Embryonic facial prominence (tissue), 1 donor: ENCODE measurements around the gene RGS3.

ENCODE experiments used
- DNase-seq: peaks from one replicate; pipeline ENCODE4 v3.0.0-alpha.2; 2016; ENCODE audit errors: extremely low spot score

The RGS3 gene

DNA sequence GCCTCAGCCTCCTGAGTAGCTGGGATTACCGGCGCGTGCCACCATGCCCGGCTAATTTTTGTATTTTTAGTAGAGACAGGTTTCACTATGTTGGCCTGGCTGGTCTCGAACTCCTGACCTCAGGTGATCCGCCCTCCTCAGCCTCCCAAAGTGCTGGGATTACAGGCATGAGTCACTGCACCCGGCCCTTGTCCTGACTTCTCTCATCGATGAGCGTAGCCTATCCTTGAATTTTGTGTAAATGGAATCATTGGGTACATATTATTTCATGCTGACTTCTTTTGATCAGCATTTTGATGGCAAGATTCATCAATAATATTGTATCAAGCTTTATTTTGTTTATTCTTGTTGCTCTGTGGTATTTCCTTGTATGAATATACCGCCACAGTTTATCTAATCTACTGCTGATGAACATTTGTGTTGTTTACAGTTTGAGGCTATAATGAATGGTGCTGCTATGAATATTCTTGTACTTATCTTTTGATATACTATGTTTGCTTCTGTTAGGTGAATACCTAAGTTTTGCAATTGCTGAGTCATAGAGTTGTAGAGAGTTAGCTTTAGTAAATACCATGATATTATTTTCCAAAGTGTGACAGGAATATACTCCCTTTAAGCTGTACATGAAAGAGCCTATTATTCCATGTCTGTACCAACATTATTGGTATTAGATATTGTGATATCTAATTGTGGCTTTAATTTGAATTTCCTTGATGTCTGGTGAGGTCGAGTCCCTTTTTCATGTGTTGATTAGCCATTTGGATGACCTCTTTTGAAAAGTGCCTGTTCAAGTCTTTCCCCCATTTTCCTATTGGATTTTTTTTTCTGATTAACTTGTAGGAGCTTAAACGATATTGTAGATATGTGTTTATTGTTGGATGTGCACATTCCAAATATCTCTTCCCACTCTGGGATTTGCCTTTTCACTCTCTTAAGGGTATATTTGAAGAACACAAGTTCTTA, 107.5 kb downstream of the RGS3 start:
- DNase-seq: no peak

DNA sequence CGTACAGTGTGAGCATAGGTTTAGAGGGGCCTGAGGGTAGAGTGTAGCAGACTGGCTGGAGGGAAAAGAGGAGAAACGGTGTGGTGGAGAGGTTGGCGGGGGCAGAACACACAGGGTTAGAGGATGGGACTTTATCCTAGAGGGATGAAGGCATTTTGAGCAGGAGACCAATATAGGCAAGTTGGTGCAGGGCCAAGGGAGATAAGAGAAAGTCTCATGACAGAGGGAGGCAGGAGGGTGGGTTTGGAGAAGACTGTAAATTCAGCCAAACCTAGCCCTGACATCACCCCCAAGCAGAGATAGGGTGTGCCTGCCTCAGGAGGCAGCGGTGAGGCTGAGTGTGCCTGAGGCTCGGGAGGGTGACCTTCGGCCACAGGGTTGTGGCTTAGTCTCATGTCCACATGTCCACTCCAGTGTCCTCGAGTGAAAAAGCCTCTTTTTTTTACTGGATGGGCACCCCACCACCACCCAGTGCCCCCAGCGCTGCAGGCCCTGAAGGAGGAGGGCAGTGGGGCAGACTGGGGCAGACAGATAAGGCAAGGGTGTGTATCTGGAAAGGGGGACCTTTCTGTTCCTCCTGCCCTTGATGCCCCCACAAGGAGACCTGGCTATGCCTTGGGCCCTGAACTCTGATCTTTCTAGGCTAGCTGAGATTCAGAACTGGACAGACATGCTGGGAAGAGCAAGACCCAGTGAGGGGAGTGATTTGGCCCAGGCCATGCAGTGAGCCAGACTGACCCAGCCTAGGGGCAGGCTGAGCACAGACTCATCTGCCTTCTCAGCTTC, 108.7 kb downstream of the RGS3 start:
- DNase-seq: no peak

DNA sequence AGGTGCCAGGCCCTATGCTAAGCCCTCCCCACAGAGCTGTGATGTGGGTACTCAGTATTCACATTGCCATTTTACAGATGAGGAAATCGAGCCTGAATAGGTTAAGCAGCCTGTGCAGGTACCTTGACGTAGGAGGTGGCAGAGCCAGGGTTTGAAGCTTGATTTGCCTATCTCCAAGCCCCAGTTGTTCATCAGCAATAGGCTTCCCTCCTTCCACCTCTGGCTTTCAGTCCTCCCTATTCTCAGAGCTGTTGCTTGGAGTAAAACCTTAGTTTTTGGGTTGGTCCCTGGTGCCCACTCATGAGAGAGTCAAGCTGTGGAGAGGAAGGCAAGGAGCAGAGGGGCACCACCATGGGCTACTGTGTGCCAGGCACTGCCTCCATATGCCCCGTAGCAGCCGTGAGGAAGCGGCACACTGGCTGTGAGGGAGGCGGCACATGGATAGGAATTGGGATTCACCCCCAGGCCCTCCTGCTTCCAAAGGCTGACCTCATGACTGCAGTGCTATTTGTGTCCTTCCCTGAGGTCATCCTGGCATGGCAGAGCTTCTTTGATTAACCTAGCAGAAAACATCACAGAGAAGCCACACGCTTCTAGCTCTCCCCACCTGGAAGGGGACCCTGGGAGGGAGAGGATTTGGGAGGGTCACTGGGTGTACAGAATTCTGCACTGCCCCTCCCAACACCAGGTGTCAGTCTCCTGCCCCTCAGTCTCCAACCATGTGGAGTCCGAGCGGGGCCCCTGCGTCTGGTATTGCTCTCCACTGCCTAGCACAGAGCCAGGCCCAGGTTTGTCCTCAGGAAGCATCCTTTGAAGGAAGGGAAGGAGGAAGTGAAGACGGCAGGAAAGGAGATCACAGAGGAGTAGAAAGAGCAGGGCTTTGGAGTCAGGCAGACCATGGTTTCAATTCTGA, 109.8 kb downstream of the RGS3 start:
- DNase-seq: no peak

DNA sequence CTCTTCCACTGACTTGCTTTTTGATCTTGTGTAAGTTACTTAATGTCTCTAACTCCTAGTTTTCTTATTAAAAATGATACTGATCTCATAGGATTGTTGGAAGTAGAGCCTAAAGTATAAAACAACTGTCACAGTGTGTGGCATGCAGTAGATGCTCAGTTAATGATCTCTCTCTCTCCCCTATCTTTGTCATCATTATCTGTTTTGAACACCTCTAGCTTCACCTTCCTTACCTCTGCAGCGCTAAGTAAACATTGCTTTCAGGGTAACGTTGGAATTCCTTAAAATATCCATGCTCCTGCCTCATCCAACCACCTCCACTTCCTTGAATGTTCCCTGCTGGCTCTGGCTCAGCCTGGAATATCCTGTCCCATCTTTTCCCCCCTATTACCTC, 110.4 kb downstream of the RGS3 start:
- no peak for DNase-seq

DNA sequence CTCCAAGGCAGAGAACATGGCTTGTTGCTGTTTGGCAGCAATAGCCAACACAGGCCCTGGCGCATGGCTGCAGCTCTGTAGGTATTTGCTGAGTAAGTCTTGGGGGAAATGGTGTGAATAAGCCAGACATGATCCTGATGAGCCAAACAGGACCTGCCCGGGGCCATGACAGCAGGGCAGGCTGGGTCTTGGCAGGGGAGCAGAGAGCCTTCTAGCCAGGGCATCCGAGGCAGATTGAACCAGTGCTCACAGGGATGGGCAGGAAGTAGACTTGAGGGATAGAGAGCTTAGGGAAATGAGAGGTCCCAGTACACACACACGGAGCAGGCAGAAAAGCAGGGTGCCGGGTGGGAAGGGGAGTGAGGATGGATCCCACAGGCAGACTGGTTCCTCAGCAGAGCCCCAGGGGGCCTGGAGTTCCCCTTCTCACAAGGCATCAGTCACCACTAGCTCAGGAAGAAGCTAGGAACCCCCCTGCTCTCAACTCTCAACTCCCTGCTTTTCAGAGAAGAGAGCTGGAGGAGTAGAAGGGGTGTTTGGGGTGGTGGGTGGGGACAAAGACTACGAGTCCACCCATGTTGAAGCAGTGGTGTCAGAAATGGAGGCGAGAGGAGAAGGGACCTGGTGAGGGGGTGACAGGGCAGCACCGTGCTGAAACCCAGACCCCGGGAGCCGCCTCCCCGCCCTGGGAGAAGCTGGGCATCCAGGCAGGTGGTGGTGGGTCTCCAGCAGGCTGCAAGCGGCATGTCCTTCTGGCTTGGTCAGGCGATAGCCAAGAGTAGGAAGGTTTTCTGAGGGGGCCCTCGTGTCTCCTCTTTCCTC, 111.1 kb downstream of the RGS3 start:
- DNase-seq: no peak

DNA sequence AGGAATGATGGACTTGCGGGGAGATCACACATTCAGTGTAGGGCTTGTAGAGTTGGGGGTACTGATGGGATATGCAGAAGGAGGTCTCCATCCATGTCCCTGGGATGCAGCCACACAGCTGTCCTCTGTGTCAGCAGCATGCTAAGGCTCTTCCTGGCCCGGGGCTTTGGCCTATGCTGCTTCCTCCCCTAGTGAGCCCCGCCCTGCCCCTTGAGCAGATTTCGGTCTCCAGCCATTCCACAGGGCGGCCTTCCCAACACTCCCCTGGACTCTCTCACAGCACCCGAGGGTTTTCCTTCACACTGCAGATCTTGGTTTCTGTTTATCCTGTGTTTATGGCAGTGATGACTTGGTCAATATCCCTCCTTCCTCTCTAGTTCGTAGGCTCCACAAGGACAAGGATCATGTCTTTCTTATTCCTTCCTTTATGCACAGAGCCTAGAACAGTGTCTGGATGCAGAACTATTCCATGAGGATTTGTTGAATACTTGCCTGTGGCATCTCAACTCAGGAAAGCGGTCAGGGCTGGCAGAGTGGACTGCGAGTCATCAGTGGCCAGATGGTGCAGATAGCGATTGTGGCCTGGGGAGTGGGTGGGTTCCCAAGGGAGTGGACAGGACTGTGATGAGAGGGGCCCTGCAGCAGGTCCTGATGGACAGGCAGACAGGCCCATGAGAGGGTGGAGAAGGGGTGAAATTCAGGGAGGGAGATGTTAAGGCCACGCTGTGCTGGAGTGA, 114.2 kb downstream of the RGS3 start:
- no peak for DNase-seq

DNA sequence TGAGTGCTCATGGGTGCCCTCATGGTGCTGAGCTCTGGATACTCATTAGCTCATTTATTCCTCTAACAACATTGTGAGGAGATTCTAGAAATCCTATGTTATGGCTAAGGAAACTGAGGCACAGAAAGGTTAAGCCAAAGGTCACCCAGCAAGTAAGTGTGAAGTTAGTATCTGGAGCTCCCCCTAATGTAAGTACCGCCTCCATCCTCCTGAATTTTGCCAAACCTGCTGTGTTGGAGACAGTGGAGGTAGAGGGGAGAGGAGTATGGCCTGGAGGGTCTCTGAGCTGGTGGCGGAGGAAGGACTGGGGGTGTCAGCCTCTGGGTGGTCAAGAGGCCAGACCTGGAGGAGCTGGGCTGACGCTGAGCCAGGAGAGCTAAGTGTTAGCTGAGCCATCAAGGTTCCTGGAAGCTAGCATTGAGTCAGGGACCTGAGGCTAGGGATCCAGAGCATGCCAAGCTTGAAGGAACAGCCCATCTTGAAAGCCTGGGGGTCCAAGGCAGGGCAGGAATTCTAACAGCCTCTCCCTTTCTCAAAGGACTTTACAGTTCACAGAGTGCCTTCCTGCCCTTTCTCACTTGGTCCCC, 114.8 kb downstream of the RGS3 start:
- no peak for DNase-seq

DNA sequence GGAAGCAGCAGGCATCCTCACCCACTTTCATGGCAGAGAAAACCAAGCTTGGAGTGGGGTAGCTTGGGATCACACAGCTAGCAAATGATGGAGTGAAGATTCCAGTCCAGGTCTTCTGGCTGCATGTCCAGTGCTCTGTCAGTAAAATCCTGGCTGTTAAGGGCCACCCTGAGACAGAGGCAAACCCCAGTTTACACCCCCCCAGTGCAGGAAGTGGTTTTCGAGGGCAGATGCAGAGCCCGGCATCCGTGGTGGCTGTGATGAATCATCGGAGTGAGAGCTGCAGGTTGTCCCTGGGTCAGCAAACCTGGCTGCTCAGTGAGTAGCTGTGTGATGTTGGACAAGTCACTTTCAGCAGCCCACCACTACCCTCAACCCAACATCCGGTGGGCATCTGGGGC, 115.4 kb downstream of the RGS3 start:
- no peak for DNase-seq

DNA sequence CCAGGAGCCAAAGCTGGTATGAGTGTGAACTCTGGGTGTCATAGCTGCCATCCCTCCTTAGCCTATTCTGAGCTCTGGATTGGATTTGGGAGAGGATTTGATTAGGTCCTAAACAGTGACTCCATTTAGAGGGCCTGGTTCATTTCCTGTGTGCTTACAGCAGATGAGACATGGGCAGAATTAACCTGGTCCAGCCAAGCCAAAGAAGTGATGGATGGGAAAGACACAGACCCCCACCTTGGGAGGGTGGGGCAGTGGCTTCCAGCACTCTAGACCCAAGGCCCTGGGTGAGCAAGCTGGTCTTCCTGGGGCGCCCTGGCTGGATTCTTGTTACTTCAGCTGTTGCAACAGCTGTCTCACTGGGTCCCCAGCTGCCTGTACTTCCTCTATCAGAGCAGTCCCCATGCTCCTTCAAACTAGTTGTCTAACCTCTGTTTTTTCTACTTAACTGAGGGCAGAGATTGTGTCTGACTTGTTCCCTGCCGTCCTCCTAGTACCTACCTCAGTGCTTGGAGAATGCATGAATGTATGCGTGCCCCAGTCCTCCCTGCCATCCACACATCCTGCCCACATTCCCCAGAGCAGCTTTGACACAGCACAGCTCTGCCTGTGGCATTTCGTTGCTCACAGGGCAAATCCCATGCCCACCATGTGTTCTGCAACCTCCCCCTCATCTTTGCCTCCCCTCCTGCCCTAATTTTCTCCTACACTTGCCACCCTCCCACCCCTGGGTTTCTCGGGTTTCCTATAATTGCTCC, 115.9 kb downstream of the RGS3 start:
- DNase-seq: no peak

DNA sequence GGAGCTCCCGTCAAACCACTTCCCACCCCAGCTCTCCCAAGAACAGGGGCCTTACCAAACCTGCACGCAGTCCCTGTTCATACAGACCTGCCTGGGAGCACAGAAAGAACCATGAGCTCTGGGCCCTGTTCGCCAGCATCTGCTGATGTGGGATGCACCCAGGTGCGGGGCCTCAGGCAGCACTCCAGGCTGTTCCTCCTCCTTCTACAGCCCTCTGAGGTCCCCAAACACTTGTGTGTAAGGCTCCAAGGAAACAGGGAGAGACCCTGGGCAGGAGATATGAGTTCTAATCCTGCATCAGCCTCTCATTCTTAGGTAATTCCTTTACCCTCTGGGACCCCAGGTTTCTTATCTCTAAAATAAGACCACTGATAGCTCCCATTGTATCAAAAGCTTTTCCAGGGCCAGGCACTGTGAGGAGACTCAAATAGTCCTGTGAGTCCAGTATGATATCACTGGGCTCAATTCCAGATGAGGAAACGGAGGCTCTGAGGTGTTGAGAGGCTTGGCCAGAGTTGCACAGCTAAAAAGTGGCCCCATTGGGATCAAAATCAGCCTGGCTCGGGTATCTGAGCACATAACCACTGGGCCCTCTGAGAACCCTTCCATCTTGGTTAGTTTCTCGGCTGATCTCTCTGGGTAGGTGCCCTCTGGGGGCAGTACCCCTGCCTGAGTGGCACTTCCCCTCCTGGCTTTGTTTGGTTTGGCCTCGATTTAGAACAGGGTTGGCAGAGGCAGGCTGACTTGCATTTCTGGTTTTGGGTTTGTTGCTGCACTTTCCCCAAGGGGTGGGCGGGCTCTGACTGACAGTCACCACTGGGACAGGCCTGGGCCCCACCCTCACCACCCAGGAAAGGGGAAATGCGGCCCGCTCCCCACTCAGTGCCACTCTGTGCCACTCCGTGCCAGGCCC, 116.8 kb downstream of the RGS3 start:
- DNase-seq: no peak

DNA sequence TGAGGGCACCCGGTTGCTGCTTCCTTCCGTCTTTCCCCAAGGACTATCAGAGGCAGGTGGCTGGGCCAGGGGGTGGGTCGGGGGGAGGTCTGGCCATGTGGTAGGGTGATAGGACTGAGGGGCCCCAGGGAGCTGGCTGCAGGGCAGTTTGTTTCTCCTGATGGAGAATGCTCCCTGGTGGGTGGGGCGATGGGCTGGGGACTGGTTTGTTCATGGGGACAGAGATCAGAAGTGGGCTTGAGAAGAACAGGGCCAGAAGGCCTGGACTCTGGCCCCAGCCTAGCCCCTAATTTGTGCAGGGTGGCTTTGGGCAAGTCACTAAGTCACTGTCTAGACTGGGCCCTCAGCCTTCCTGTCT, 117.4 kb downstream of the RGS3 start:
- DNase-seq: no peak

DNA sequence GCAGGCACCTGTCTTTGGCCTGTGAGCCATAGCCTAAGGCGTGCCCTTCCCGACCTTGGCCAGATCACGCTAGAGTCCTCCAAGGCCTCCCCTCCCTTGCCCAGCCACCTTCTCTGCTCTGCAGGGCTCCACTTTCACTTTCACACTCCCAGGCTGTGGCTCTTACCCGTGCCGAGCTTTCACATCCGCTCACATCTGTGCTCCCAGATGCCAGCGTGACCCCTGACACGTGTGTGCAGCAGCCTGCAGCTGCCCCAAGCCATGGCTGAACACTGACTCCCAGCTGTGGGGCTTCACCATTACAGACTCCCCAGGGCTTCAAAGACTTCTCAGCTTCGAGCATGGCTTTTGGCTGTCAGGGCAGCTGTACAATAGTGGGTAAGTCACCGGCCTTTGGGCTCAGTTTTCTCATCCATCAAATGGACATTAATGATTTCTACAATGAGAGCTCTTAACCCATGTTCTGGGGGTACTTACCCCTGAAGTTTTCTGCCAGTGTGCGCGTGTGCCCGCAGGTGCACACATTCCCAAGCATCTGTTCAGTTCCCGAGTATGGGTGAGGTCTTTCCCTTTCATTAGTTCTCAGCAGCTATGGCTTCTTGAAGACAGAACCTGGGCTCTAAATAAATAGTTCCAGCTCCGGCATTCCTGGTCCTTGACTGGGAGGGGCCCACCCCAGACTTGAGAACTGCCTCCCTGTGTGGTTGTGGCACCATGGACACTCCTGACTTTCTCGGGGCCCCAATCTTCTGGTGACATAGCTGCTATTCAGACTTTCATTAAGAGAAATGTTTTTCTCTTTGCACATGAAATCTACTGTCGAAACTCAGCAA, 118.6 kb downstream of the RGS3 start:
- DNase-seq: no peak

DNA sequence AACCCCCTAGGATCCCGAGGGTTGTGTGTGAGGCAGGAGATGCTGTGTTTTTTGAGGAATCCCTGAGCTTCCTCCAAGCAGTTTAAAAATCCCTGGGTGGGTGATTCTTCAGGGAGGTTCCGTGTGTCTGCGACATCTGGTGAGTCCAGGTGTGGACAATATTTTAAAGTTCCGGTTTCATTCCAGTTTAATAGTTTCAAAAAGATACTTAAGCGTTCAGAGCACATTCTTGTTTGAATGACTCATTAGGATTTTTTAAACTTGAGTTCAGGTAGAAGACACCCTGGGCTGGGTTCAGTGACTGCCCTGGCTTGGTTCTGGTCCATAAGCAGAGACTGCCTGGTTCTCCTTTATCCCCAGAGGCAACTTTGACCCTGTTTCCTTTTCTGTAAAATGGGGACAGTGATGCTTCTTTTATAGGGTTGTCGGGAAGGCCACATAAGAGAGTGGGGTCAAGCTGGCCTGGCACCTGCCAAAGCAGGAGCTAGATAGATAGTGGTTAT, 119.2 kb downstream of the RGS3 start:
- DNase-seq: no peak

DNA sequence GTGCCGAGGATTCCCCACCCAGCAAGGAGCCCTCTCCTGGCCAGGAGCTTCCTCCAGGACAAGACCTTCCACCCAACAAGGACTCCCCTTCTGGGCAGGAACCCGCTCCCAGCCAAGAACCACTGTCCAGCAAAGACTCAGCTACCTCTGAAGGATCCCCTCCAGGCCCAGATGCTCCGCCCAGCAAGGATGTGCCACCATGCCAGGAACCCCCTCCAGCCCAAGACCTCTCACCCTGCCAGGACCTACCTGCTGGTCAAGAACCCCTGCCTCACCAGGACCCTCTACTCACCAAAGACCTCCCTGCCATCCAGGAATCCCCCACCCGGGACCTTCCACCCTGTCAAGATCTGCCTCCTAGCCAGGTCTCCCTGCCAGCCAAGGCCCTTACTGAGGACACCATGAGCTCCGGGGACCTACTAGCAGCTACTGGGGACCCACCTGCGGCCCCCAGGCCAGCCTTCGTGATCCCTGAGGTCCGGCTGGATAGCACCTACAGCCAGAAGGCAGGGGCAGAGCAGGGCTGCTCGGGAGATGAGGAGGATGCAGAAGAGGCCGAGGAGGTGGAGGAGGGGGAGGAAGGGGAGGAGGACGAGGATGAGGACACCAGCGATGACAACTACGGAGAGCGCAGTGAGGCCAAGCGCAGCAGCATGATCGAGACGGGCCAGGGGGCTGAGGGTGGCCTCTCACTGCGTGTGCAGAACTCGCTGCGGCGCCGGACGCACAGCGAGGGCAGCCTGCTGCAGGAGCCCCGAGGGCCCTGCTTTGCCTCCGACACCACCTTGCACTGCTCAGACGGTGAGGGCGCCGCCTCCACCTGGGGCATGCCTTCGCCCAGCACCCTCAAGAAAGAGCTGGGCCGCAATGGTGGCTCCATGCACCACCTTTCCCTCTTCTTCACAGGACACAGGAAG, 120.2 kb downstream of the RGS3 start:
- DNase-seq: no peak

DNA sequence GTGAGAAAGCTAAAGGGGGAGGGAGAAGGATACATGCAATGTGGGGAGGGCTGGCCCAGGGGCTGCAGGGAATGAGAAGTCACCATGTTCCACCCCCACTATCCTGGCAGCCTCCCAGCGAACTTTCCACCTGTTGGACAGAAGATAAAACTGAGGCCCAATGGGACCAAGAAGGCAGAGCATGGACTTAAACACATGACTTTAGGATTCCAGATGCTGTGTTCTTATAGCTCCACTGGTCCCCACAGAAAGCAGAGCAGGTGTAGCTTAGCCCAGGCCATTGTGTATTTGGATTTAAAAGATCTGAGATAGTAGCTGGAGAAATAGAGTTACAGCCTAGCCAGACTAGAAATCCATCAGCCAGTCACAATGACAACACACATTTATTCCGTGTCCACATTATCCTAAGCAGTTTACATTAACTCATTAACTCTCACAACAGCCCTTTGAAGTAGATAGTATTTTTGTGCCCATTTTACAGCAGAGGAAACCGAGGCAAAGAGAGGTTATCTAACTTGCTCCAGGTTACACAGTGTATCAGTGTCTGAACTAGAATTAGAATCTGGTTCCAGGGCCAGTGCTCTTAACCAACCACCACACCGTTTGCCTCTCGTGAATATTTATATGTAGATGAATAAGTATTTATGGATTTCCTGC, 121.0 kb downstream of the RGS3 start:
- no peak for DNase-seq

DNA sequence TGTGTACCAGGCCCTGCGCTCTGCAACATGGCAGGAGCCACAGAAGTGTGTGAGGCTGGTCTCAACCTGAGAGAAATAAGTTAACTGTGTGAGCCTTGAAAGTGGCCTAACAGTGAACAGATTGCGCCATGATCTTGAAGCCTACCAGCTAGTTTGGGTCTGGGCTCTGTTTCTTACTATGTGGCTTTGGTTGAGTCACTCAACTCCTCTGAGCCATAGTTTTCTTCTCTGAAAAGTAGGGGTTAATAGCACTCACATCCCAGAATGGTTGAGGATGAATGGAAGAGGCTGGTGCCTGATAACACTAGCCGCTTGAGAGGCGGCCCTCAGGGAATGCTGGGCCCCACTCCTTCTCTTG, 121.5 kb downstream of the RGS3 start:
- no peak for DNase-seq
